Hepatic stellate cell (primary cell): ENCODE measurements around the gene SLC12A8.

ENCODE experiments used
- DNase-seq: peaks from one replicate; pipeline ENCODE4 v3.0.0; 2011; ENCODE audit warnings: low spot score

The SLC12A8 gene

DNA sequence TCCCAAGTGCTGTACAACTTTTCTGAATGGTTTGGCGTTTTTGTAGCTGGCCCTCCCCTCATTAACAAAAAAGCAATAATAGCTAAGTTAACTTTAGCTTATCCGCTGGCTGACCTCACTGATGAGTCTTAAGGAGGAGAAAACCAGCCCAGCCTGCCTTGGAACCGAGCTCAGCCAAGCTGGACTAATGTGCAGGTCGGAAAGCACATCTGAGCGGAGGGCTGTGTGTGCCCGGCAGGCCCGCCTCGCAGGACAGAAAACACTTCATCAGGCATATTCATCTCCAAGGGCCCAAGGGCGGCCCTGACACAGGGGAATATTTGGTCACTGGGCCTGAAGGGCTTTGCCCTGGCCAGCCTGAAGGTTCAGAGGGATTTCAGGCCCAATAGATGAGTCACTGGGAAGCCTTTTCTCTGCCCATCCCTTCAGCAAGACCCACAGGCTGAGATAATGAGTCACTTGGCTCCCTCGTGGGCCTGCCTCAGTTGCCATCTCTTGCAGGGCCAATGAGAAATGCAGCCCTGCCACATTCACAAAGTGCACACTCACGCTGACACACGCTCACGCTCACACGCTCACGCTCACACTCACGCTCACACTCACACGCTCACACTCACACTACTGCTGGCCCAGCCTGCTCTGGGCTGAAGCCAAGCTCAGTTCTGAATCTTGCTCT lies 75.1 kb downstream of the SLC12A8 start:
- peak; percentile 62 for DNase-seq

DNA sequence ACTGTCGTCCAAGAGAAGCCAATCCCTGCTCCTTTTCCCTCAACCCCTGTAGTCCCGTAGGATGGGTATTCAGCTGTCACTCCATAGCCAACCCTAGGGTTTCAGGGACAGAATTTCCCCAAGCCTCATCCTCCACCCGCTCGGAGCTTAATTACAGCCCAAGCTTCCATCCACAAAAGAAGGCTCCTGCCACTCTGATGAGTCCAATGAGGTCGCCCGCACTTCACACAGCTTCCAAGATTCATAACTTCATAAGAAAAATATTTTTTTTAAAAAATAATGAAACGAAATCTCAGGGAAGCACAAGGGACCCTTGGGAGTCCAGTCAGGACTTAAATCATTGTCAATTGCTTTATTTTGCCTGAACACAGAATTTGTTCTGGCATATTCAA lies 75.6 kb downstream of the SLC12A8 start:
- no peak for DNase-seq

DNA sequence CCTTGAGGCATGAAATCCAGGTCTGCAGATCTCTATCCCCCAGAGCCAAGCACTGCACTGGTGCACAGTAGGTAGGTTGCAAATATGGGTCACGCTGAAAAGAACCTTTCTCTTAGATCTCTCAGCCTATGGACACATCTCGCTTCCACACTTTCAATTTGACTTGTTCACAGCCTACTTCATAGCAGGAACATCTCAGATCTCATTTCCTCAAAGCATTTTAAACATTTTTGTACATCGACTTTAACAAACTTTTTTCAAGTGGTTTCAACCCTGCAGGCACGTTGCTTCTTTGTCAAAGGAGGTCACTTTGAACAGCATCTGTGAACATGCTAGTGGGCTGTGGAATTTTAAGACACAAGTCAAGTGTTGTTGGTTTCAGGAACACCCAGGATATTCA lies 76.0 kb downstream of the SLC12A8 start:
- no peak for DNase-seq

GRCh38 chr3:125134952-125135351 lies 77.6 kb downstream of the SLC12A8 start:
- no peak for DNase-seq

DNA sequence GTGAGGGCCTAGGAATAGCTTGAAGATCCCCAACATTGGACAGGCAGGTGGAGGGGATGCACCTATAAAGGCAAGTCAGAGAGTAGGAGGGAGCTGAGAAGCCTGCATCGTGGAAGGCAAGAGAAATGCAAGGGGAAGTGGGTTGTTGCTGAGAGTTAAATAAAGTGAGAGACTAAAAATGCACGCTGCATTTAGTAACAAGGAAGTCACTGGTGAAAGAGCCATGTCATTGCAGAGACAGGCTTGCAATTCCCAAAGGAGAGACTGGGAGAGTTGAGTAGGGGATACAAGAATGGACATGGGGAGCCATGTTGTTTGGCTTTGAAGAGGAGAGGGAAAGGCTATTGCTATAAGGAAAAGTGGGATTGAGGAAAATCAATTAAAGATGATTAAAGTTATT lies 79.7 kb downstream of the SLC12A8 start:
- DNase-seq, result no peak

GRCh38 chr3:125129512-125129997 lies 83.0 kb downstream of the SLC12A8 start:
- DNase-seq, result peak; percentile 84

- DNase-seq, result peak; percentile 79
These were observed 83.6 kb downstream of the SLC12A8 start for GRCh38 chr3:125128861-125129501.

- no peak for DNase-seq
These were observed 86.2 kb downstream of the SLC12A8 start for GRCh38 chr3:125126323-125126722.

- peak; percentile 64 for DNase-seq
These were observed 86.7 kb downstream of the SLC12A8 start for GRCh38 chr3:125125821-125126245.

- peak; percentile 31 for DNase-seq
These were observed 88.9 kb downstream of the SLC12A8 start for GRCh38 chr3:125123451-125124305.

GRCh38 chr3:125121246-125122010 lies 91.1 kb downstream of the SLC12A8 start:
- DNase-seq, result no peak

DNA sequence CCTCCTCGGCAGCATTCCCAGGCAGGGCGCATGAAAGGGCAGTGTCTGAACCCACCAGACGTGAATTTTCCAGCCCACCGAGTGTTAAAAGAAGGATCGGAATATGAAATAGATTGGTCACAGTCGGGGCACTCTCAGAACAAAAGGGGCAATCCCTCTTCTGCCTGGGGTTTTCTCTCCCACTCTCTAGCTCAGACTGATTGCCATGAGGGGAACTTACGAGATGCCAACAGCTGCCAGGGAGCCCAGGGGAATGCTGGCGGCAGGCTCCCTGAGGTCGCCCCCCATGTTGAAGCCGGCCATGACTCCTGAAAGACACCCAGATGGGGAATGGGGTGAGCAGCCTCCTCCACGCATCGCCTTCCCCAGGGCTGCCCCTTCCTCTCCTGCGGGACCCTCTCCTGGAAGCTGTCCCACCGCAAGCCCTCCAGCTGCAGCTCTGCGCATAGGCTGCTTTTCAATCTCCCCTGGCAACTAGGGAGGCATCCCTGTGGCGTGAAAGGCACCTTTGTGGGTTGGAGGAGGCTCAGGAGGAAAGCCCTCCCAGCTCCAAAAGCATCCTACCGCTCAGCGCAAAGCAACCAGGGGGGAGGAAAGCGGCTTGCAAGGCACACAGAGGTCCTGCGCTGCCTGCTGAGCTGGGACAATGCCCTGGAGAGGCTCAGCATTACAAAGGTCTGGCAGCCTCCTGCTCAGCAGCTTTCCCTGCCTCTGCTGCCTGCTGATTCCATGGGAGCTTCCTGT lies 92.0 kb downstream of the SLC12A8 start:
- DNase-seq, result no peak

GRCh38 chr3:125119752-125120378 lies 92.7 kb downstream of the SLC12A8 start:
- DNase-seq, result no peak

- no peak for DNase-seq
These were observed 93.9 kb downstream of the SLC12A8 start for GRCh38 chr3:125118600-125118999.

GRCh38 chr3:125117631-125118191 lies 94.8 kb downstream of the SLC12A8 start:
- DNase-seq, result no peak

GRCh38 chr3:125116311-125117080 lies 96.1 kb downstream of the SLC12A8 start:
- DNase-seq, result peak; percentile 72

GRCh38 chr3:125115640-125116039 lies 96.9 kb downstream of the SLC12A8 start:
- DNase-seq, result no peak

DNA sequence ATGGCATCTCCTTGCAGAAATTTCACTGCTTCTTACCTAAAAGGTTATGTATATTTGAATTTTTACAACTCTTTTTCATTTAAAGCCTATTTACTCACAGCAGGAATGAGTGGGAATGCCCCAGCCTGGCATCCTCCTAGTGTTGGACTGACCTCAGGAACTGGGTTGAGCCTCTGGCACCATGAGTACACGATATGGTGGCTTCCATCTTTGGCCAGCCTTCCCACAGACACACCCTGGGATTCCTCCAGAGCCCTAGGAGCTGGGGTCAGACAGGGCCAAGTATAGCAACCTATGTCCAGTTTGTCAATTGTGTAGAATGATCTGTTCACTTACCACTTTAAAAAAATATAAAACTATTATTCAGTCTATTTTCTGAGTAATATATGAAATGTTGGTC lies 99.6 kb downstream of the SLC12A8 start:
- no peak for DNase-seq

DNA sequence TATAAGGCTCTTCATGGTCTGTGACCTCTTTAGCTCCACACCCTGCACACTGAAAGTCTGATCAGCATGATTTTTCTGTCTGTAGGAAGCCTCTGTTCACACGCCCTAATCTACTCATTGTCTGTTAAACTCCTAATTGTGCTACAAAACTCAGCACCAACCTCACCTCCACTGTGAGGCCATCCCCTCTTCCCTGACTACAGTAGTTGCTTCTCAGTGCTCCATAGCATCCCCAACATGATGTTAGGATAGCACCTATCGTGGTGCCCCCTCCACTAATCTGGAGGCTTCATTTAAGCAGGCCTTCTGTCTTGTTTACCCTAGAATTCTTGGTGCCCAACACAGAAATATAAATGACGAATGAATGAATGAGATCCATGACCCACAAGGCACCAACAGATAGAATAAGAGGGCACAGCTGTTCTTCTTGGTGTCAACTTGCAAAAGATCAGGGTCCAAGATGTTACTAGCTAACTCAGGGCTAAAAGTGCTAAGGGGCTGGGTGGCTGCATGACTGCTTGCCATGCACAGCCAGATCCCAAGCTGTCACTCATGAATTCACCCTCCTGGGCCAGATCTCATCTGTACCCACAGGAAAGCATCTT lies 101.6 kb downstream of the SLC12A8 start:
- no peak for DNase-seq
